GM21423 (cell line): Measurements from ENCODE around the gene ZNF766.
"Not testable (repeated sequence)": the region's sequence is repeated elsewhere in the genome, so short reads cannot be mapped to it uniquely, and the experiment has no call there.

Experiments used
- ATAC-seq: cut with Tn5 transposase; IDR thresholded peaks from one replicate; pipeline ENCODE4 v1.9.1; 2021; ENCODE audit warnings: mild to moderate bottlenecking, moderate library complexity; ENCODE audit not compliant: unreplicated experiment

The ZNF766 gene

DNA sequence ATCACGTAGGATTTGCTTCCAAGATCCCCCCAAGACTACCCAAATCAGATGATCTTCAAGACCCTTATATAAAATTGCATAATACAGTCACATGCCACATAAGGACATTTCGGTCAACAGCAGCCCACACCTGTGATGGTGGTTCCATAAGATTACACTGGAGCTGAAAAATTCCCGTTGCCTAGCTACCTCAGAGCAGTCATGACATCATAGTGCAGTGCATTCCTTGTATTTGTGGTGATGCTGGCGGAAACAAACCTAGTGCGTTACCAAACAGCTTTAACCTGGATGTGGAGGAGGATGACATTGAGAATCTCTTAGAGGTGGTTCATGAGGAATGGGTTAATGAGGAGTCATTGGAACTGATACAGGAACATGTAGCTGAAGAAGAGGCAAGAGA lies 4.8 kb downstream of the ZNF766 start:
- no peak for ATAC-seq

DNA sequence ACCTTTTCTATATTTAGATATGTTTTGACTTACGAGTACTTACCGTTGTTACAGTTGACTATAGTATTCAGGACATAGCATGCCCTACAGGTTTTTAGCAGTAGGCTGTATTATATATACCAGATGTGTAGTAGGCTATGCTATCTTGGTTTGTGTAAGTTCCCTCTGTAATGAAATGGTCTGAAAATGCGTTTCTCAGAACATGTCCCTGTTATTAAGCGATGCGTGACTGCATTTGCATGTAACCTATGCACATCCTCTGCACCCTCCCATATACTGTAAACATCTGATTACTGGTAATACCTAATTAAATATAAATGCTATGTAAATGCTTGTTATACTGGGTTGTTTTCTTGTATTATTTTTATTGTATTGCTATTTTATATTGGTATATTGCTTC lies 6.6 kb downstream of the ZNF766 start:
- ATAC-seq, result no peak

DNA sequence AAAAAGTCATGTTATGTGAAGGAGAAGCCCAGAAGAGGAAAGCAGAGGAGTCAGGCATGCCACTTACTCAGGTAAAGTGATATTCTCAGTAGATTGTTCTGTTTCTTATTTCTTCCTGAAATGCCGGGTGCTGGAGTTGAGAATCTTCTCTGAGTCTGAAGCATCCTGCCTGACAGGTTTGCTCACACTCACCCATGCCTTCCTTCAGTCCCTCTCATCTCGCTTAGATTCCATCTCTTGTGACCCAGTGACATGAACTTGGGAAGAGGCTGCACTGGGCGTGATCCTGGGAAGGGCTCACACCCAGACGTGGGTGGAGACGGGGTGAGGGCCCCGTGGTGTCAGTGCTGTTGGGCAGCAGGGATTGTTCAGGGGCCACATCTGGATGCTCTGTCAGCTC lies 8.1 kb downstream of the ZNF766 start:
- ATAC-seq, result no peak

DNA sequence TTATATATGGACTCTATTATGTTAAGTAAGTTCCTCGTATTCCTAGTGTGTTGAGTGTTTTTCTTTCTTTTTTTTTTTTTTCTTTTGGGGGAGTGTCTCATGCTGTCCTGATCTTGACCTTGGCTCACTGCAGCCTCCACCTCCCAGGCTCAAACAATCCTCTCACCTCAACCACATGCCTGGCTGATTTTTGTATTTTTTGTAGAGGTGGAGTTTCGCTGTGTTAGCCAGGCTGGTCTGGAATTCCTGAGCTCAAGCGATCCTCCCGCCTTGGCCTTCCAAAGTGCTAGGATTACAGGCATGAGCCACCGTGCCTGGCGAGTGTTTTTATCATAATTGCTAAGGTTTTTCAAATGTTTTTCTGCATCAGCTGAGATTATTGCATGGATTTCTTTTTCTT lies 16.9 kb downstream of the ZNF766 start:
- ATAC-seq, result no peak

DNA sequence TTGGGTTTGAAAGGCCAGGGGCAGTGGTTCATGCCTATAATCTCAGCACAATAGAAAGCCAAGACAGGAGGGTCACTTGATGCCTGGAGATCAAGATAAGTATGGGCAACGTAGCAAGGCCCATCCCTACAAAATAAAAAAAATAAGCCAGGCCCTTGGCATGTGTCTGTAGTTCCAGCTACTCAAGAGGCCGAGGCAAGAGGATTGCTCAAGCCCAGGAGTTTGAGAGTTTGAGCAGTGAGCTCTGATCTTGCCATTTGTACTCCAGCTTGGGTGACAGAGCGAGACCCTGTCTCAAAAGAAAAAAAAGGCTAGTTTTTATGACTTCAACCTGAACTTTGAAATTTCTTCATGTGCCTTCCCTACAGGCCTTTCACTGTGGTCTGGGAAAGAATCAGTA lies 22.4 kb downstream of the ZNF766 start:
- ATAC-seq, result no peak

DNA sequence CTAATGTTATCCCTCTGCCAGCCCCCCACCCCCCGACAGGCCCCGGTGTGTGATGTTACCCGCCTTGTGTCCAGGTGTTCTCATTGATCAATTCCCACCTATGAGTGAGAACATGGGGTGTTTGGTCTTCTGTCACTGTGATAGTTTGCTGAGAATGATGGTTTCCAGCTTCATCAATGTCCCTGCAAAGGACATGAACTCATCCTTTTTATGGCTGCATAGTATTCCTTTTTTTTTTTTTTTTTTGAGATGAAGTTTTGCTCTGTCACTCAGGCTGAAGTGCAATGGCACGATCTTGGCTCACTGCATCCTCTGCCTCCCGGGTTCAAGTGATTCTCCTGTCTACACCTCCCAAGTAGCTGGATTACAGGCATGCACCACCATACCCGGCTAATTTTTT lies 23.6 kb downstream of the ZNF766 start:
- ATAC-seq, result not testable (repeated sequence)

DNA sequence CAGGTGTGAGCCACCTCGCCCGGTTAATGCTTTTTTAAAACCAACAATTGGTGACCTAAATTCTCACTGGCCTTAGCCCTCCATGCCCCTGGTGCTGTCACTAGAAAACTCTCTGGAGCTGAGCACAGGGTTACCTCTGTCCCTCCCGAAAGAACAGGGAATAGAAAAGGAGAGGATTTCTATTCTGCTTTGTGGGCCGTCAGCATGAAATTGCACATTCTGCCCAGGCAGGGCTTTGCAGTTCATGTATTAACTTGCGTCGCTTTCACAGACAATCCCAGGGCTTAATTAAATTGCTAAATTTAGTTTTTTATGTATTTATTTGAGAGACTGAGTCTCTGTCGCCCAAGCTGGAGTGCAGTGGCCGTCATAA lies 27.0 kb downstream of the ZNF766 start:
- ATAC-seq, result peak; percentile 8

DNA sequence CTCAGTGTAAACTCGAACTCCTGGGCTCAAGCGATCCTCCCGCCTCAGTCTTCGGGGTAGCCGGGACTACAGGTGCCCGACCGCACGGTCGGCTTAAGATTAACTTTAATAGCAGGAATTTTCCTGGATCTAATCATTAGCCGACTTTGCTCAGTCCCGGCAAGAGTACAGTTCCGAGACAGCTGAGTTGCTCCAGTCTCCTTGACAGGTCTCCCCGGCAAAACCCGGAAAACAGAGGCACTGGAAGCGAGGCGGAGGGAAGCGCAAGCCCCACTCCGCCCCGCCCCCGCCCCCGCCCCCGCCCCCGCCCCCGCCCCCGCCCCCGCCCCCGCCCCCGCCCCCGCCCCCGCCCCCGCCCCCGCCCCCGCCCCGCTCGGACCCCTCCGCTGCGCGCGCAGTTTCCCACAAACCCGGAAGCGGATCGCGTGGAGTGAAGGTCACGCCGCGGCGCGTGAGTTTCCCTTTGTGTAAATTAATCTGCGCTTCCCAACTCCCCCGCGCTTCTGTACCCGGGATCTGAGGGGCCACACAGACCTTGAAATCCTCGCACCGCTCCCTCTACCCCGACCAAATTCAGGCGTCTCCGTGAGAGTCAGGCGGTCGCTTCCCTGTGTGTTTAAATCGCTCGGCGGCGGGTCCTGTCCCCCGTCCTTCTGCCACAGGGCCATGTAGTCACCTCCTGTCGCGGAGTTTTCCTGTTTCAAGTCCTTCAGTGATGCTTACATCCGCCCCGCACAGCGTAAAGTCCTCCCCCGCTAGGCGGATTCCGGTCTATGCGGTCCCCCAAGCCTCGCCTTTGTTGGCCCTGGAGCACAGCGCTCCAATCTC lies 27.6 kb downstream of the ZNF766 start, which contains the start of gene ZNF480:
TSS of gene ZNF480 (plus strand) at position 397 of the 828 bp plus-strand sequence. CDS start 3,244 bp downstream, outside the sequence.
- ATAC-seq, result peak; percentile 66

DNA sequence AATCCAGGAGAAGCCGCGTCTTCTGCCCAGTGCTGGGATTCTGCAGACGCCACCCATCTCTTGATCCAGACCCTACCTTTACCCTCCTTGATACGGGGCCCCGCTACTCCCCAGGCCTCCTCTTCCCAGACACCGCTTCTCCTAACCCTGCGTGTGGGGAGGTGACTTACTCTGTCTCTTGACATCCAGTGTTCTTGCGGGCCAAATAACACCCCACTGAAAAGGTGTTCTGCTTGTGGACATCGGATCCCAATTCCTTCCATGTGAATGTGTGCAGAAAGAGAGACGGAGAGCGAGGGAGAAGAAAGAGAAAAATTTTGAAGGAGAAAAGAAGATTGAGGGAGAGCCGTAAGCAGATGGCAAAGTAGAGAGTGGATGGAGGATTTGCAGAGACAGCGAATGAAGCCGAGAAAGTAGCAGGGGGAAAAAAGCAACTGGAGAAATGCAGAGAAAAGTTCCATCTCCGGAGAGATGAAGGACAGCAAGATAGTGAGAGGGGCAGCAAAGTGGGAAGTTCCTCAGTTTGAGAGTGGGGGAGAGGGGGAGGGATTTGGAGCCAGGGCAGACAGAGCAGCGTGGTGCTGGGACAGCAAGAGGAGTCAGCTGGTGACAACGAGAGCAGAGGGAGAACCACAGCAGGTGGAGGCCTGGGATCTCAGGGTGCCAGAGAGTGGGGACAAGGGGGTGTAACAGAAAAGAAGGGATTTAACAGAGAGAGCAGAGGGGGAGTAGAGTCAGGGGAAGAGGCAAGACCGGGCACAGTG lies 28.4 kb downstream of the ZNF766 start:
- peak; percentile 15 for ATAC-seq

DNA sequence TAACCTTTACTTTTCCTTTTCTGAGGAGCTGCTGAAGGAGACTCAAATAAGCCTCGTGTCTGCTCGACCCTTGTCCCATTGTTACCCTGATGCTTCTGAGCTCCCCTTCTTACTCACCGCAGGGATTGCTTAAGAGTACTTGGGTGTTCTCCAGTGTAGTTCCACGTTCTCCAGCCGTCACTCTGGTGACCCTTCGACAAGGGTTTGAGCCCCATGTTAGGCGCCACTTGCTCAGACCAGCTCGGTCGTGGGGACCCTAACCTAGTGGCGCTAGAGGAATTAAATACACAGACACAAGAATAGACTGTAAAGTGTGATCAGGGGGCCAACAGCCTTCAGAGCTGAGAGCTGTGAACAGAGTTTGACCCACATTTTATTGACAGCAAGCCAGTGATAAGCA lies 37.9 kb downstream of the ZNF766 start:
- no peak for ATAC-seq

DNA sequence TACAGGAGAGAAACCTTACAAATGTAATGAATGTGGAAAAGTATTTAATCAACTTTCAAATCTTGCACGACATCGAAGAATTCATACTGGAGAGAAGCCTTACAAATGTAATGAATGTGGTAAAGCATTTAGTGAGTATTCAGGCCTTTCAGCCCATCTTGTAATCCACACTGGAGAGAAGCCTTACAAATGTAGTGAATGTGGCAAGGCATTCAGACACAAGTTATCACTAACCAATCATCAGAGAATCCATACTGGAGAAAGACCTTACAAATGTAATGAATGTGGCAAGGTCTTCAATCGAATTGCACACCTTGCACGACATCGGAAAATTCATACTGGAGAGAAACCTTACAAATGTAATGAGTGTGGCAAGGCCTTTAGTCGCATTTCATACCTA lies 53.0 kb downstream of the ZNF766 start:
- no peak for ATAC-seq

DNA sequence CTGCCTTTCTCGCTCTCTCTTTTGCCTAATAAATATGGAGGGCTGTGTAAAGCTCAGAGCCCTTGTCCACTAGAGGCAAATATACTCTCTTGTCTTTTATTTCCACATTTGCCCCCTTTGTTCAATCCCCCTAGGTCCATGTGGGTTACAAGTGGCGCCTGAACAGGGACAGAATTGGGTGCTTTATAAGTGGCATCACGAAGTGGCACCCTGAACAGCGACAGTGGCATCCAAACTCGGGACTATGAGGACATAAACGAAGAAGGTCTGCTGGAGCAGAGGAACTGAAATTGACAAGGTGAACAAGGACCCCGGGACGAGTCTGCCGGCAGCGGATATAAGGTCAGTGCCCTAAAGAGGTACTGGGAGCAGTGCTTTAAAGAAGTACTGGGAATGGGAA lies 62.4 kb downstream of the ZNF766 start:
- no peak for ATAC-seq

DNA sequence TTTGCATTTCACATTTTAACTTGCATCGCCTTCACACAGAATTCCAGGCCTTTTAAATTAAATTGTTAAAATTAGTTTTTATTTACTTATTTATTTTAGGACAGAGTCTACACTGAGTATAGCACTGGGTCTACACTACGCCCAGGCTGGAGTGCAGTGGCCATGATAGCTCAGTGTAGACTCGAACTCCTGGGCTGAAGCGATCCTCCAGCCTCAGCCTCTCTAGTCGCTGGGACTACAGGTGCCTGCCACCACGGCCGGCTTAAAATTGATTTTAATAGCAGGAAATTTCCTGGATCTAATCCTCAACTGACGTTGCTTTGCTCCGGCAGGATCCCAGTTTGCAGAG lies 66.4 kb downstream of the ZNF766 start:
- ATAC-seq, result peak; percentile 24

DNA sequence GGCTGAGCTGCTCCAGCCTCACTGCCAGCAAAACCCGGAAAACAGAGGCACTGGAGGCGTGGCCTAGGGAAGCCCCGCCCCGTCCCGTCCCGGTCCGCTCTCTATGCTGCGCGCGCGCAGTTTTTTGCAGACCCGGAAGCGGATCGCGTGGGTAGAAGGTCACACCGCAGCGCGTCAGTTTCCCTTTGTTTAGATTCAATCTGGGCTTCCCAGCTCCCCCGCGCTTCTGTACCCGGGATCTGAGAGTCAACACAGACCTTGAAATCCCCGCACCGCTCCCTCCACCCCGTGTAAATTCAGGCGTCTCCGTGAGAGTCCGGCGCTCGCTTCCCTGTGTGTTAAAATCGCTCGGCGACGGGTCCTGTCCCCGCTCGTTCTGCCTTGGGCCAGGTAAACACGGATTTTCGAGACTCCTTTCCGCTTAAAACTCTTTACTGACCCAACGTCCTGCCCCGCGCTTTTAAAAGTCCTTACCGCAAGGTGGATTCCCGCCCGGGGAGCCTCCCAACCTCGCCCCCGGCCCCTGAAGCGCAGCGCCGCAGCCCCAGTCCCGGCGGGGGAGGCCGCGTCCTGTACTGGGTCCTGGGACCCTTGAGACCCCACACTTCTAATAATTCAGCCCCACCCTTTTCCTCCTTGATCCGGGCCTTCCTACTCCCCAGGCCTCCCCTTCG lies 66.9 kb downstream of the ZNF766 start, which contains the start of gene ZNF610:
TSS of gene ZNF610 (plus strand) at position 127 of the 674 bp plus-strand sequence. CDS start 12,930 bp downstream, outside the sequence.
- peak; percentile 81 for ATAC-seq

DNA sequence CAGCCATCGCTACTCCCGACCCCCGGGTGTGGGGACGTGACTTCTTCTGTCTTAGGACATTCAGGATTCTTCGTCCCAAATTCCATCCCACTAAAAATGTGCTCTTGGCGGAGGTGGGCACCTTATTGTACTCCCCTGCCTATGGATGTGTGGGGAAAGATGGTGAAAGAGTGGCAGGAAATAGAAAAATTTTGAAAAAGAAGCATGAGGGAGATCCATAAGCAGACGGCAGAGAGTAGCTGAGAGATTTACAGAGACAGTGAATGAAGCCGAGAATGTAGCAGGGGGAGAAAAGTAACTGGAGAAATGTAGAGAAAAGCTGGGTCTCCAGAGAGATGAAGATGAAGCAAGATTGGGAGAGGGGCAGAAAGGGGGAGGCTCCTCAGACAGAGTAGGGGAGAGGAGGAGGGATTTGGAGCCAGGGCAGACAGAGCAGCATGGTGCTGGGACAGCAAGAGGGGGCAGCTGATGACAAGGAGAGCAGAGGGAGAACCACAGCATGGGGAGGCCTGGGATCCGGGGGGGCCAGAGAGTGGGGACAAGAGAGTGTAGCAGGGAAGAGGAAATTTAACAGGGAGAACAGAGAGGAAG lies 67.5 kb downstream of the ZNF766 start:
- ATAC-seq, result no peak

DNA sequence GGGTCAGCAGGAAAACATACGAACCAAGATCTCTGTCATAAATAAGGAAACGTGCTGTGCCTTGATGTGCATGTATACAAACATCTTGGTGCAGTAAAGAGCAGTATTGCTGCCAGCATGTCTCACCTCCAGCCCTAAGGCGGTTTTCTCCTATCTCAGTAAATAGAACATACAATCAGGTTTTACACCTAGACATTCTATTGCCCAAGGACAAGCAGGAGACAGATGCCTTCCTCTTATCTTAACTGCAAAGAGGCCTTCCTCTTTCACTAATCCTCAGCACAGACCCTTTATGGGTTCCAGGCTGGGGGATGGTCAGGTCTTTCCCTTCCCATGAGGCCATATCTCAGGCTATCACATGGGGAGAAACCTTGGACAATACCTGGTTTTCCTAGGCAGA lies 69.6 kb downstream of the ZNF766 start:
- not testable (repeated sequence) for ATAC-seq

DNA sequence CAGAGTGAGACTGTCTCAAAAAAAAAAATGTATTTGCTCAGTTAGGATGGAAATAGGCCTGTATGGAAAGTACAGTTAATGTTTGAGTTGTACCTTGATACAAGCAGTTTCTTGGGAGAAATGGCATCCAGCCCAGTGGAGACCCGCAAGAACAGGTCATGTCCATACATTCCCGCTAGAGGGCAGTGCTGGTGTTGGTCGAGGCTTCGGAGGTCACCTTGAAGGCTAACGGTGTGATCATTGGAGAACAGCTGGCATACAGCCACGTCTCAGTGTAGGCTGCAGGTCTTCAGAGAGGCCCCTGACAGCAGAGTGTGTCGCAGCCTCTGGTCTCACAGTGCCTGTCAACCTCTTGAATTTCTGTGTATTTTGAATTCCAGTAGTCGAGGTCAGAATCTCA lies 74.2 kb downstream of the ZNF766 start:
- no peak for ATAC-seq

DNA sequence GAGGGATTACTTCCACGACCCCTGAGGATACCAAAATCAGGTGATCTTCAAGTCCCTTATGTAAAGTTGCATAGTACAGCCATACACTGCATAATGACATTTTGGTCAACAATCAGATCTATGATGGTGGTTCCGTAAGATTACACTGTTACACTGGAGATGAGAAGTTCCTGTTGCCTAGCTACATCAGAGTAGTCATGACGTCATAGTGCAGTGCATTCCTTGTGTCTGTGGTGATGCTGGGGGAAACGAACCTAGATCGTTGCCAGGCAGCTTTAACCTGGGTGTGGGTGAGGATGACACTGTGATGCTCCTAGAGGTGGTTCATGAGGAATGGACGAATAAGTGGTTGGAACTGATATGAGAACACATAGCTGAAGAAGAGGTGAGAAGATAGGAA lies 75.8 kb downstream of the ZNF766 start:
- no peak for ATAC-seq
